Stimulated activated CD4-positive, alpha-beta T cell treated with anti-CD3 and anti-CD28 coated beads, TNF-alpha, amount 100 ng/mL, for 24 hours (primary cell): ENCODE measurements around the gene PANX3.
A peak's percentile ranks its signal among the peaks of the same experiment; 100 is the strongest.
"Not testable (repeated sequence)": the region's sequence is repeated elsewhere in the genome, so short reads cannot be mapped to it uniquely, and the experiment has no call there.

Experiments
- DNase-seq, 3 experiments: peaks; one replicate each; pipeline ENCODE4 v3.0.0-alpha.2; 2020; ENCODE audit warnings: low read depth in 3 of 3

PANX3 gene

GRCh38 chr11:124611064-124611463 lies at the start of gene PANX3:
Gene PANX3, plus strand, starts transcription at chr11:124611428. Its CDS starts 129 bp downstream, at chr11:124611557.
- DNase-seq = no peak

DNA sequence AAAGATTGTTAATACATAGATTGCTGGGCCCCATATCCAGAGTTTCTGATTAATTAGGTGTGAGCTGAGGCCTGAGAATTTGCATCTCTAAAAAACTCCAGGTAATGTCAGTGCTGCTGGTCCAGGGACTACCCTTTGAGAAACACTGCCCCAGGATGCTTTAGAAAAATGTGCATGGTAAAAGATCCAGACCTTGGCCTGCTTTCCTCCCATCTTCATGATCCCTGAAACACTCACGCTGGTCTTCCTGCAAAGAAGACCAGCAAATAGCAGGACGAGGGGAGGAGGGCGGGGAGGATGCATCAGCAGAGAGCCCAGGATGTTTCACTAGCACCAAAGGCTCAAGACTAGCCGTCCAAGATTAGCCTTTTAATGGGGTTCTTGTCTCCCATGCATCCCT lies 41.5 kb upstream of the PANX3 start, which contains the start of gene OR8A1:
TSS of gene OR8A1 (plus strand) at position 301 of the 400 bp plus-strand sequence. CDS start 123 bp downstream, outside the sequence.
- no peak for DNase-seq

GRCh38 chr11:124570160-124570559 lies 41.1 kb upstream of the PANX3 start:
- DNase-seq = no peak

DNA sequence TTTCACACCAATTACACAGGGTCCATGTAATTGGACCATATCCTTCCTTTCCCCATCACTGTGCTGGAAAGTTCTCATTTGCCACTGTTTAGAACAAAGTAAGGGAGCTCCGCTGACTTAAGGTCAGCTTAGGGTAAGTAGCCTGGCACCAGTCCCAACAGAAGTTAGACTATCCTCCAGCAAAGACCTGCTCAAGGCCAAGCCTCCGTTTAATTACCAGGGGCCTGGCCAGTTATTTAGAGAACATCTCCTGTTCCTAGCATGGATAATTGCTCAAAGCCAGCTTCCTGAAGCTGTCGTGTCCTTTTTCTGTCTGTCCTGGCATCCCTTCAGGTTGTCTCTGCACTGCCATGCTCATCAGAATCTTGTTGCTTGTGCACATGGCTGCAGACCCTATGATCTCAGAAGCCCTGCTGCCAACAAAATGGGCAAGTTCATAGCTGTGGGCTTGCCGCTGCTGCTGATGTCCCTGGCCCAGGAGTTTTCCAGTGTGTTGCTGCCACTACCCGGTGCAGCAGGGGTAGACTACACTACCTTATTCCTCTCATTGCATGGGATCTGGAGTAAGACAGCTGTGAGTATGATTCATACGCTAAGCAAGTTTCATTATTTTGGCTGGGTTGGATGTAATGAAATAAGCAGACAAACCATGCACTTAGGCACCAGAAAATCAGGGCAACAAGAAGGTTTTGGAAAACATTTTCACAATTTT lies 33.4 kb upstream of the PANX3 start:
- no peak for DNase-seq

DNA sequence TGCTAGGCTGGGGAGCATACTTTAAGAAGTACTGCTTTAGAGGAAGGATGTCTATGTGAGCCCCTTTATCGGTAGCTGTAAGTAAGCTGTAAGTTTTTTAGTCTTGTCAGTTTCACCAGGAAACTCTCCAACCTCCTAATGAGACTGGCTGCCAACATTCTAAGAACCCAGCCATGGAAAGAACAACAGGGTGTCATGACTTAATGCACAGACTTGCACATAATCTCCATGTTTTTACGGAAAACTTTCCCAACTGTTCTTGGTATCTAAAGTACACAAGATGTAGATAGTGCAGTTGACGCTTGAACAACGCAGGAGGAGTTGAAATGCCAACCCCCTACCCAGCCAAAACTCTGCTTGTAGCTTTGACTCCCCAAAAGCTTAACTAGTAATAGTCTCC lies 32.5 kb upstream of the PANX3 start:
- no peak for DNase-seq

DNA sequence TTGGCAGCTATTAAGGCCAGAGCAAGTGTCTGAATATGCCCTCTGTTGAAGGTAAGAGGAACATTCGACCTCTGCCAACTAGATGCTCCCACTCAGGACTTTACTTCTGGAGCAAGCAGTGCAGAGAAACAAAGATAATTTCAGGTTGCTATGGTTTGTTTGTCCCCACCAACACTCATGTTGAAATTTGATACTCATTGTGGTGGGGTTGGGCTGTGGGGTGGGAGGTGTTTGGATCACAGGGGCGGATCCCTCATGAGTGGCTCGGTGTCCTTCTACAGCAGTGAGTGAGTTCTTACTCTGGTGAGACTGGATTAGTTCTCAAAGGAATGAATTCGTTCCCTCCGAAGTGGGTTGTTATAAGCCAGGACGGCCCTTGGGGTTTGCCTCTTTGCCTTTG lies 29.4 kb upstream of the PANX3 start:
- DNase-seq = no peak

DNA sequence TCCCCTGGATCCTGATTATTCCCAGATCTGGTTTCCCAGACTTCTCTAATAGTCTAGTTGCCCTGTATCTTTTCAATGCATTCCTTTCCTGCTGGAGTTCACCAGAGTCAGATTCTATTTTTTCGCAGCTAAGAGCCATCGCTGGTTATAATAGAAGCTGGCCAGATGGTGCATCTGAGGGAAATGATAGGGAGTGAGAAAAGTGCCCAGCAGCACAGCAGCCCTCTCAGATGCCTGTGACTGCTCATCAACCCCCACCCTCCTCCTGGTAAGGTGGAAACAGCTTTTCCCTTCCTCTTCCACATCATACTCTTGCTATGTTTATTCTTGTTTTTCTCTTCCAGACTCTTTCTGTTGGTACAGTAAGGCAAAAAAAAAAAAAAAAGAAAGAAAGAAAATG lies 28.7 kb upstream of the PANX3 start:
- no peak for DNase-seq

DNA sequence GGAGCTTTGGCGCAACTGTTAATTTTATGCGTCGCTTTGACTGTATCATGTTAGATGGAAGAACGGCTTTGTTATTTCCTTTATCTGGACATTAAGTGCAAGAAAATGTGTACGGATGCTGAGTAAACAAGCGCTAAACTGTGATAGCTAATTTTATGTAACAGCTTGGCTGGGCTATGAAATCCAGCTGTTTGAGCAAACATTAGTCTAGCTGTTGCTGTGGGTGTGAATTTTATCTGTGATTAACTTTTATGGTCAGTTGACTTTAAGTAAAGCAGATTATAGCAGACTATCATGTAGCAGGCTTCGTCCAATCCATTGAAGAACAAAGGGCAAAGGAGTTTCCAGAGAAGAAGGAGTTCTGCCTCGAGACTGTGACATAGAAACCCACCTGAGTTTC lies 27.4 kb upstream of the PANX3 start:
- DNase-seq = no peak

- no peak for DNase-seq
Measured at GRCh38 chr11:124584681-124585372, 26.4 kb upstream of the PANX3 start.

DNA sequence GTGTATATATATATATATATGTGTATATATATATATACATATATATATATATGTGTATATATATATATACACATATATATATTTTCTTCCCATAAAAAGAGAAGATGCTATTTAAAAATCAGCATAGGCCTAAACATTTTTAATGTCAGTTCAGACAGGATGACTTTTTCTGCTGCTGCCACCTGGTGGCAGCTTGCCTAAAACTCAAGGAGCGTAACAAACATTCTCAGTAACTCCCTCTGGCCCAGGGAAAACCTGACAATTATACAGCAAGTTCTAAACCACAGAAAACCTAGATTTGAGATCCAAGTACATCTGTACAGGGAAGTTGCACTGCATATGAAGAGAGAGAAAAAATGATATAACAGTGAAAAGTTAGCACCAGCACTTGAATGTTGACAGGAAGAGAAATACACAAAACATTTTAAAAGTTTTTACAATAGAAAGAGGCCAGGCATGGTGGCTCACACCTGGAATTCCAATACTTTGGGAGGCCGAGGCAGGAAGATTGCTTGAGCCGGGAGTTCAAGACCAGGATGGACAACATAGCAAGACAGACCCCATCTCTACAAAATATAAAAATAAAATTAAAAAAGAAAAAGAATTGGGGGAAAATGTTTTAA lies 24.9 kb upstream of the PANX3 start:
- DNase-seq = peak; percentile 3 to 35 (median 7)

DNA sequence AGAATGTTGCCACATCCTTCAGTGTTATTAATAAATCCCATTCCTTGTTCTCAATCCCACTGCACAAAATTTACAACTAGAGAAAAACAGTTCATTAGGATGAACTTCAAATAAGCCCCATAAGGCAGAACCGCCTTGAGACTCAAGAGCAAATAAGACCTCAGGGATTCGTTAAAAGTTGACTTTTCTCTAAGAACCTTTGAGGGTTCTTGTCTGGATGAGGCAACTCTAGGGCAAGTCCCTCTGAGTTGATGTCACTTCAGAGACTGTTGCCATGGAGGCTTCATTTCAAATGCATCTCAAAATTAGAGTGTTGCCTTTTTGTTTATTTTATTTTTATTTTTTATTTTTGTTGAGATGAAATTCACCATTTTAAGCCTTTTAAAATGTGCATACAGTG lies 19.8 kb upstream of the PANX3 start:
- no peak for DNase-seq

DNA sequence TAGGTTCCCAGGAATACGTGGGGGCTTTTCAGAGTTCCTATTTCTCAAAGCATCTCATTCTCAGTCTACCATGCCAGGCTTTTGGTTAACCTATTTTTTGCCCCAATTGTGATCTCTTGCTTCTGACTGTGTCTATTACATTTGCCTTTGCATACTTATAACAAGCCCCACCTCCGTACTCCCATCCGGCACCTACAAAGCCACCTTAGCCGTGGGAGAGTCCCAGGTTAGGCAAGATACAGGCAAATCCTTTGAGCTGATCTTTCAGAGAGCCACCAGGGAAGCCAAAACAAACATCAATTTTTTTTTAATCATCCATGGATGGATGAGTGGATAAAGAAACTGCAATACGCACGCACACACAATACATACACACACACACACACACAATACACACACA lies 18.6 kb upstream of the PANX3 start:
- DNase-seq = no peak

DNA sequence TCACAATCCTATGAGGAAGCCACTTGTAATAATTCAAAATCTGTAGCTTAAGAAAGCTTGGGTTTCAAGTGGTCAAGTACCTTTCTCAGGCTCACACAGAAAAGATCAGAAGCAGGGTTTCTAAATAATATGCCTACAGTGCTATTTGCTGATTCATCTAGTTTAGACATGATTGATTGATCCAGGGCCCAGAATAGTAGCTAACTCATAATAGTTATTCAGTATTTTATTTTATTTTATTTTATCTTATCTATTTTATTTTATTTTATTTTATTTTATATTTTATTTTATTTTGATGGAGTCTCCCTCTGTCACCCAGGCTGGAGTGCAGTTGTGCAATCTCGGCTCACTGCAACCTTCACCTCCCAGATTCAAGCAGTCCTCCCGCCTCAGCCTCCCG lies 15.9 kb upstream of the PANX3 start:
- DNase-seq = no peak

GRCh38 chr11:124597626-124598025 lies 13.6 kb upstream of the PANX3 start:
- DNase-seq = no peak

DNA sequence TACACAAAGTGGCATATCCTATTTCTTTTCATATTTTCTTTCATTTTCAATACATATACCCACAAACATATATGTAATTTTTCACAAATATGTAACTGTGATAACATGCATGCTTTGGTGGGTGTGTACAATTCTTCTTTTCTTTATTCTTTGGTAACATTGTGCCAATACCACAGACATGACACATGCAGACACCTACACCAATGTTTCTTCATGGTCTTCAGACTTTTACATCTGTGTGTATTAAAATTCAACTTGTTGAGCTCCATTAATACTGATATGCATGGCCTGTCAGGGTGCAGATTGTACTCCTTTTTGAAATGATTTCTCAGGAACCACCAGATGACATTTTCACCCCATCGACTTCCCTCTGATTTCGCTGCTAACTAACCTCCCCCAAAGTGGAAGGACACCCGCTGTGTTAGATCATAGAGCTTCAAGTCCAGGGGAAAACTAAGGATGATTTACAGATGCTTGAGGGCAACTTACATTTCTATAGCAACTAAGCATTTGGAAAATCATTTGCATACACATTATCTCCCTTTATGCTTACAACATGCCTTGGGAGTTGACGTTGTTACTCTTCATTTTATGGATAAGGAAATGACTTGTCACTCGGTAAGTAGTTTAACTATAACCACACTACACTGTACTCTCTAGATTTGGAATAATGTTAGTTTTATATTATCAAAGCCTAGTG lies 10.5 kb upstream of the PANX3 start:
- no peak for DNase-seq

DNA sequence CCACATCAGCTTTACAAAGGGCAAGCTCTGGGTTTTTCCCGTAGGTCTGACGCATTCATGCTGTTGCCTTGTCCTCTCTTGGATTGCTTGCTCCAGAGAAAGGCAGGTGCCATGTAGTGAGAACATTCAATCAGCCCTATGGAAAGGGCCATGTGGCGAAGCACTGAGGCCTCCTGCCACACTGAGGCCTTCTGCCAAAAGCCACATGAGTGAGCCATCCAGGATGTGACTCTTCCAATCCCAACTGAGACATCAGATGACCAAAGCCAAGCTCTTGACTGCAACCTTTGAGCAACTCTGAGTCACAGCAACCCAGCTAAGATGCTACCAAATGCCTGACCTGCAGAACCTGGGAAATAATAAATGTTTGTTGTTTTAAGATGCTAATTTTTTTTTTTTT lies 9.0 kb upstream of the PANX3 start:
- no peak for DNase-seq

DNA sequence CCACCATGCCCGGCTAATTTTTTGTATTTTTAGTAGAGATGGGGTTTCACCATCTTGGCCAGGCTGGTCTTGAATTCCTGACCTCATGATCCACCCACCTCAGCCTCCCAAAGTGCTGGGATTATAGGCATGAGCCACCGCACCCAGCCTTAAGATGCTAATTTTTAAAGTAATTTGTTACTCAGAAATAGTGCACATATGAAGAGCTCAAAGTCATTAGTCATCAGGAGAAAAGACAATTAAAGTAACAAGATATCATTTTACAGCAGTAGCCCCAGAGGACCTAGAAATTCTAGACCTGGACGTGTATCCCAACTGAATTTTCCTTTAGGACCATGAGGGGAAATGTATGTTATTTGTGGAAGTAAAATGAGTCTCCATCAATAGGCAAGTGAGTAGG lies 8.5 kb upstream of the PANX3 start:
- DNase-seq = not testable (repeated sequence)

DNA sequence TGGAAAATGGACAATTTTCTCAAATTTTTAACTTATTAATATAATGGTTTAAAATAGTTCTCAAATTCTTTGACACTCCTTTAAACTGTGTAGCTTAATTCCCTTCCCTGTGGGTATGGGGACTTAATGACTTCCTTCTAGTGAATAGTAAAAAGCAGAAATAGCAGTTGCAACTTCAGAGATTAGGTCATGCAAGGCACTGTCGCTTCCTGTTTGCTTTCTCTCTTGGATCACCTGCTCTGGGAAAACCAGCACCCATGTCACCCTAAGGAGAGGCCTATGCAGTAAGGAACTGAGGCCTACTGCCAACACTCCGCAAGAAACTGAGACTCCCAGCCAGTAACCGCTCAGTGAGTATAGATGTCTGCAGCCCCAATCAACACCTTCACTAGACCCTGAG lies 5.5 kb upstream of the PANX3 start:
- no peak for DNase-seq

- no peak for DNase-seq
Measured at GRCh38 chr11:124608147-124608546, 3.1 kb upstream of the PANX3 start.

GRCh38 chr11:124610295-124610694 lies 933 bp upstream of the PANX3 start:
- DNase-seq = no peak

- DNase-seq = no peak
Measured at GRCh38 chr11:124612045-124612444, 817 bp downstream of the PANX3 start.

DNA sequence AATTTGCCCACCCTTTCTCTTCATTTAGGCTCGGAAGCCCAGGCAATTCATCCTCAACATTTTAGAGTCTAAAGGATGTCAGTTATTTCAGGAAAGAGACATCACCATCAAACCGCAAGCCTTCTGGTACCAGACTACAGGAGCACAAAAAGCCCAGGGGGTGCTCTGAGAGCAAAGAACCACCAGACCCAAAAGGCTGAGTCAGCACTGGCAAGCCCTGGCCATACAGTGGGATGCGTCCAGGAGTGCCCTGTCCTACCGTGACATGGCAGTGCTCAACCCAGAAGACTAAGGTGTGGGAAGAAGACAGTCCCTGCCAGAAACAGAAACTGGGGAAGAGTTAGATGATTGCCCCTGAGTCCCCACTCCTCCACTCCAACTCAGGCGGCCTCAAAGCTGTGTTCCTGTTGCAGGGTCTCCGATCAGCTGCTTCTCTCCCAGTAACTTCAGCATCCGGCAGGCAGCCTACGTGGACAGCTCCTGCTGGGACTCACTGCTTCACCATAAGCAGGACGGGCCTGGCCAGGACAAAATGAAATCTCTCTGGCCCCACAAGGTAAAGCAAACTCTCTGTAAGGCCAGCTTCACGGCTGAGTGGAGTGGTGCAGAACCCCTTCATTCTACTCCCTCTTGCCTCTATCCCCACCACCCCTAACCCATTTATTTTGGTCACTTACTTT lies 1.5 kb downstream of the PANX3 start:
- DNase-seq = no peak
